Keratinocyte (primary cell): ENCODE data around the gene TK2. TPM values are rescaled to one million over a fixed set of nuclear protein-coding genes. Genes with fewer than 3 reads are reported as not detected.

Source experiments
- DNase-seq: peaks from one replicate; pipeline ENCODE4 v3.0.0-alpha.2; 2011; ENCODE audit warnings: low read depth, missing footprints, low spot score
- FAIRE-seq: peaks from 2 replicates; lab custom pipeline; 2011; peaks lifted over from hg19 to GRCh38; lab: Jason Lieb, UNC
- H2AFZ ChIP-seq: 2 replicates; pipeline ENCODE4 v1.6.0; 2012; ENCODE audit warnings: low read length, control low read depth, inconsistent platforms; ENCODE audit not compliant: control insufficient read depth
- H3K27ac ChIP-seq: 2 replicates; pipeline ENCODE4 v1.5.1; 2011; ENCODE audit warnings: low read length; ENCODE audit not compliant: control insufficient read depth, insufficient read depth
- H3K27me3 ChIP-seq: 3 replicates; pipeline ENCODE4 v1.6.0; 2011; ENCODE audit warnings: low read length; ENCODE audit not compliant: control insufficient read depth, insufficient read depth; ENCODE audit errors: extremely low read depth
- H3K36me3 ChIP-seq, 2 experiments: 2 replicates in 1 of 2; 3 replicates in 1 of 2; pipeline ENCODE4 v1.5.1; 2011; ENCODE audit warnings: low read length in 2 of 2, mild to moderate bottlenecking in 1 of 2; ENCODE audit not compliant: control insufficient read depth in 2 of 2, insufficient read depth in 2 of 2; ENCODE audit errors: extremely low read depth in 1 of 2
- H3K4me1 ChIP-seq: 3 replicates; pipeline ENCODE4 v1.5.1; 2011; ENCODE audit warnings: low read length; ENCODE audit not compliant: control insufficient read depth, insufficient read depth; ENCODE audit errors: extremely low read depth
- H3K4me2 ChIP-seq: 3 replicates; pipeline ENCODE4 v1.6.0; 2011; ENCODE audit warnings: low read depth, low read length; ENCODE audit not compliant: control insufficient read depth, insufficient read depth; ENCODE audit errors: extremely low read depth
- H3K4me3 ChIP-seq, 3 experiments: fragments of 200-600 bp in 1 of 3; sonication (generic) in 1 of 3; 2 replicates in 2 of 3; 3 replicates in 1 of 3; pipeline ENCODE4 v1.5.1; 2011 to 2016; ENCODE audit warnings: low read length in 3 of 3, mild to moderate bottlenecking in 3 of 3, control low read depth in 2 of 3, inconsistent platforms in 1 of 3, low read depth in 1 of 3, mixed read lengths in 1 of 3, mixed run types in 1 of 3, moderate library complexity in 1 of 3; ENCODE audit not compliant: control insufficient read depth in 2 of 3, insufficient read depth in 2 of 3; ENCODE audit errors: extremely low read depth in 1 of 3
- H3K79me2 ChIP-seq: 2 replicates; pipeline ENCODE4 v1.6.0; 2012; ENCODE audit warnings: low read length; ENCODE audit not compliant: control insufficient read depth, insufficient read depth
- H3K9ac ChIP-seq: 3 replicates; pipeline ENCODE4 v1.6.0; 2011; ENCODE audit warnings: low read length; ENCODE audit not compliant: control insufficient read depth, insufficient read depth; ENCODE audit errors: extremely low read depth
- H3K9me1 ChIP-seq: 3 replicates; pipeline ENCODE4 v1.6.0; 2011; ENCODE audit warnings: low read length; ENCODE audit not compliant: control insufficient read depth, insufficient read depth; ENCODE audit errors: extremely low read depth
- H3K9me3 ChIP-seq: 2 replicates; pipeline ENCODE4 v1.5.1; 2012; ENCODE audit warnings: low read depth, low read length; ENCODE audit not compliant: control insufficient read depth
- H4K20me1 ChIP-seq: 3 replicates; pipeline ENCODE4 v1.6.0; 2011; ENCODE audit warnings: low read length; ENCODE audit not compliant: control insufficient read depth, insufficient read depth; ENCODE audit errors: extremely low read depth
- EZH2 ChIP-seq: IDR thresholded peaks from one replicate; pipeline ENCODE4 v1.6.1; 2012; ENCODE audit warnings: inconsistent platforms, mild to moderate bottlenecking, low read length, moderate library complexity
- dilution Hi-C: fragments of 300-500 bp; cut with MboI; formaldehyde crosslinking; loops from one replicate; pipeline ENCODE4 v1.7.0; 2020; ENCODE audit warnings: low sequenced_read_pairs; ENCODE audit not compliant: extremely low pct_ligation_motif_present
- polyA plus RNA-seq, 5 experiments: library from polyadenylated mRNA; depleted of rRNA in 3 of 5; stranded (reverse) in 3 of 5; stranded (forward) in 1 of 5; unstranded in 1 of 5; fragments of >200 nt; gene quantifications; 1 replicate in 1 of 5; 2 replicates in 3 of 5; 3 replicates in 1 of 5; pipeline versions ENCODE4 v1.2.1 to v1.2.3, GENCODE V29; 2011 to 2012; ENCODE audit warnings: missing spikeins in 2 of 5, low read depth in 1 of 5, low replicate concordance in 1 of 5
- TF ChIP-seq, protein P1 (sequence below), 3 experiments: IDR thresholded peaks in 1 of 3; conservative IDR thresholded peaks in 1 of 3; optimal IDR thresholded peaks in 1 of 3; 2 replicates in 2 of 3; 3 replicates in 1 of 3; pipeline versions ENCODE3 to v1.5.1; 2011; ENCODE audit warnings: low read length in 3 of 3, mild to moderate bottlenecking in 3 of 3, moderate library complexity in 2 of 3, control low read depth in 1 of 3, inconsistent platforms in 1 of 3; ENCODE audit not compliant: insufficient read depth in 2 of 3; ENCODE audit errors: extremely low read depth in 1 of 3

The TK2 gene
- polyA plus RNA-seq, 1 donor (not counting 4 experiments of a cell fraction or from before 2014, with no cell fraction given): 19.7 TPM

DNA sequence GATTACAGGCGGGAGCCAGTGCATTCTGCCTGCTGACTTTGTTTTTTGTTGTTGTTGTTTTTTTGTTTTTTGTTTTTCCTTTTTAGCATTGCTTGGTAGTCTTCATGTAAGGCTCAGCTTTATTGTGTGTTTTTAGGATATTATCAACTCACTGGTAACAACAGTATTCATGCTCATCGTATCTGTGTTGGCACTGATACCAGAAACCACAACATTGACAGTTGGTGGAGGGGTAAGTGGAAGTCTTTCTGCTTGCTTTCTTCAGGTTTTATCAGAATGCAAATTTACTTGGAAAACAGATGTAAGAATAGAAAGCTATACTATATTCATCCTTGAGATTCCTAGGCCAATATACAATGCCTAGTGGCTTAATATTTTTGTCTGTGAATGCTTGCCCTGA is 13.1 kb upstream of the TK2 start:
- peaks cover 3 to 6% of the 10 kb centered on the region in 2 experiments for H3K36me3 ChIP-seq
- DNase-seq: no peak
- no peaks in the 10 kb centered on the region for H3K4me1 ChIP-seq

DNA sequence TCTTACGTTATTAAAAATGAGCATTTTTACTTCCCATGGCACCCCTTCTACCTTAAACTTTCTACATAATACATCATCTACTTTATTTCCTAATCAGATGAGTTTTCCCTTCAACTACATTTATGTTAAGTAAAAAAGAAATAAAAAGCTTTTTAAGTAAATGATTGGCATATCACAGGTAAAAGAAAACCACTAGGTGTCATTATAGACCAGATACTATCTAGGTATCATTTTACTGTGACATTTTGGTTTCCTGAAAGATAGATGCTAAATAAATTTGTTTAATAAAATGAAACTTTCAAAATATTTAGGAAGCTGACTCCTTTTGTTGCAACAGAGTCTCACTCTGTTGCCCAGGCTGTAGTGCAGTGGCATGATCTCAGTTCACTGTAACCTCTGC is 12.5 kb upstream of the TK2 start:
- Histone ChIP-seq H3K9ac (no peak overlapping the region), H3K9me1 (no peaks in the 10 kb centered on the region), H3K9me3 (no peaks in the 10 kb centered on the region), H4K20me1 (no peaks in the 10 kb centered on the region), H3K27me3 (no peaks in the 10 kb centered on the region), H2AFZ (no peak overlapping the region), H3K4me1 (no peaks in the 10 kb centered on the region), H3K4me3 (no peak overlapping the region), H3K36me3 (peaks cover 3 to 6% of the 10 kb centered on the region in 2 experiments), H3K27ac (no peak overlapping the region), H3K79me2 (no peaks in the 10 kb centered on the region), H3K4me2 (no peak overlapping the region)
- dilution Hi-C loops: no loop called here
- no peak for TF ChIP-seq EZH2
- TF ChIP-seq, protein P1, sequence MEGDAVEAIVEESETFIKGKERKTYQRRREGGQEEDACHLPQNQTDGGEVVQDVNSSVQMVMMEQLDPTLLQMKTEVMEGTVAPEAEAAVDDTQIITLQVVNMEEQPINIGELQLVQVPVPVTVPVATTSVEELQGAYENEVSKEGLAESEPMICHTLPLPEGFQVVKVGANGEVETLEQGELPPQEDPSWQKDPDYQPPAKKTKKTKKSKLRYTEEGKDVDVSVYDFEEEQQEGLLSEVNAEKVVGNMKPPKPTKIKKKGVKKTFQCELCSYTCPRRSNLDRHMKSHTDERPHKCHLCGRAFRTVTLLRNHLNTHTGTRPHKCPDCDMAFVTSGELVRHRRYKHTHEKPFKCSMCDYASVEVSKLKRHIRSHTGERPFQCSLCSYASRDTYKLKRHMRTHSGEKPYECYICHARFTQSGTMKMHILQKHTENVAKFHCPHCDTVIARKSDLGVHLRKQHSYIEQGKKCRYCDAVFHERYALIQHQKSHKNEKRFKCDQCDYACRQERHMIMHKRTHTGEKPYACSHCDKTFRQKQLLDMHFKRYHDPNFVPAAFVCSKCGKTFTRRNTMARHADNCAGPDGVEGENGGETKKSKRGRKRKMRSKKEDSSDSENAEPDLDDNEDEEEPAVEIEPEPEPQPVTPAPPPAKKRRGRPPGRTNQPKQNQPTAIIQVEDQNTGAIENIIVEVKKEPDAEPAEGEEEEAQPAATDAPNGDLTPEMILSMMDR (optimal IDR thresholded peaks at IDR 0.05 in 1 of 3, IDR thresholded peaks at IDR 0.05 in 1 of 3, conservative IDR thresholded peaks at IDR 0.05 in 1 of 3; ENCODE audit: extremely low read depth in 1 of 3, insufficient read depth in 2 of 3, low read length in 3 of 3): no peak
- FAIRE-seq: no peak
- DNase-seq: no peak

More for the DNA sequence above, 13.1 kb upstream of the TK2 start:
- Histone ChIP-seq H3K4me3 (no peak overlapping the region), H3K27ac (no peak overlapping the region), H2AFZ (no peak overlapping the region), H3K9ac (no peak overlapping the region), H3K79me2 (no peaks in the 10 kb centered on the region), H3K4me2 (no peak overlapping the region), H3K27me3 (no peaks in the 10 kb centered on the region), H4K20me1 (no peaks in the 10 kb centered on the region), H3K9me3 (no peaks in the 10 kb centered on the region), H3K9me1 (no peaks in the 10 kb centered on the region)
- no peak for FAIRE-seq
- dilution Hi-C loops: no loop called here
- TF ChIP-seq, protein P1 (optimal IDR thresholded peaks at IDR 0.05 in 1 of 3, IDR thresholded peaks at IDR 0.05 in 1 of 3, conservative IDR thresholded peaks at IDR 0.05 in 1 of 3; ENCODE audit: extremely low read depth in 1 of 3, insufficient read depth in 2 of 3, low read length in 3 of 3): no peak
- TF ChIP-seq EZH2: no peak
